Daoy (cell line): ENCODE measurements around the gene PTPRR. TPM values are rescaled to one million over a fixed set of nuclear protein-coding genes. Genes with fewer than 3 reads are reported as not detected.
A peak's percentile ranks its signal among the peaks of the same experiment; 100 is the strongest.

Source experiments
- DNase-seq: peaks from one replicate; pipeline ENCODE4 v3.0.0-alpha.2; 2015; ENCODE audit warnings: low read depth
- total RNA-seq: library from RNA; depleted of rRNA; stranded (reverse); fragments of >200 nt; shearing (Covaris generic); gene quantifications from 2 replicates; pipeline ENCODE4 v1.2.3, GENCODE V29; 2014; rRNA removed

Gene PTPRR, protein sequence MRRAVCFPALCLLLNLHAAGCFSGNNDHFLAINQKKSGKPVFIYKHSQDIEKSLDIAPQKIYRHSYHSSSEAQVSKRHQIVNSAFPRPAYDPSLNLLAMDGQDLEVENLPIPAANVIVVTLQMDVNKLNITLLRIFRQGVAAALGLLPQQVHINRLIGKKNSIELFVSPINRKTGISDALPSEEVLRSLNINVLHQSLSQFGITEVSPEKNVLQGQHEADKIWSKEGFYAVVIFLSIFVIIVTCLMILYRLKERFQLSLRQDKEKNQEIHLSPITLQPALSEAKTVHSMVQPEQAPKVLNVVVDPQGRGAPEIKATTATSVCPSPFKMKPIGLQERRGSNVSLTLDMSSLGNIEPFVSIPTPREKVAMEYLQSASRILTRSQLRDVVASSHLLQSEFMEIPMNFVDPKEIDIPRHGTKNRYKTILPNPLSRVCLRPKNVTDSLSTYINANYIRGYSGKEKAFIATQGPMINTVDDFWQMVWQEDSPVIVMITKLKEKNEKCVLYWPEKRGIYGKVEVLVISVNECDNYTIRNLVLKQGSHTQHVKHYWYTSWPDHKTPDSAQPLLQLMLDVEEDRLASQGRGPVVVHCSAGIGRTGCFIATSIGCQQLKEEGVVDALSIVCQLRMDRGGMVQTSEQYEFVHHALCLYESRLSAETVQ
- 3.5 and 6.8 TPM in 2 replicates for total RNA-seq

DNA sequence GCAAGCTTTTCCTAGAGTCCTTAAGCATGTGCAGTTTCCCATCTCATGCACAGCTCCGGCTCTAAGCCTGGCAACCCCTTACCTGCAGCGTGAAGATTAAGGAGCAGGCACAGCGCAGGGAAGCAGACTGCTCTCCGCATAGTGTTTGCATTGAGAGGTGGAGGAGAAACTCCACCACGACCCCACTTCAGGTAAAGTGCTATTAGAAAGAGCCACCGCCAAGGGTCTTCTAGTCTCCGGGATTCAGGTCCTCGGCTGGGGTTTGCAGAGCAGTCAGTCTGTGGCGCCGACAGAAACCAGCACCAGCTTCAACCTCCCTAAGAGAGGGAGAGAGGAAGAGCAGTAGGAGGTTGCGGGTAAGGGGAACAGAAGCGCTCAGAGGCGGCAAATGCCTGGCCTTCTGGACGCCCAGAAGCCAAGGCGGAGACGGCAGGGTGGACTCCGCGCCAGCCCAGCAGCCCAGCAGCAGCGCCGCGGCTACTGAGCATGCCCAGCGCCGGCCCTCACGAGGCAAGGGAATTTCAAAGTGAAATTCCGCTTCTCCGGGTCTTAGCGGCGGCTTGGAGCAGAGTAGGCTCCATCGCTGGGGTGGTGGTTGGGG, at the start of gene PTPRR:
Gene PTPRR (minus strand): TSS at position 488 of the 601 bp plus-strand sequence. CDS start 348 bp downstream, at position 140.
- peak; percentile 29 for DNase-seq

DNA sequence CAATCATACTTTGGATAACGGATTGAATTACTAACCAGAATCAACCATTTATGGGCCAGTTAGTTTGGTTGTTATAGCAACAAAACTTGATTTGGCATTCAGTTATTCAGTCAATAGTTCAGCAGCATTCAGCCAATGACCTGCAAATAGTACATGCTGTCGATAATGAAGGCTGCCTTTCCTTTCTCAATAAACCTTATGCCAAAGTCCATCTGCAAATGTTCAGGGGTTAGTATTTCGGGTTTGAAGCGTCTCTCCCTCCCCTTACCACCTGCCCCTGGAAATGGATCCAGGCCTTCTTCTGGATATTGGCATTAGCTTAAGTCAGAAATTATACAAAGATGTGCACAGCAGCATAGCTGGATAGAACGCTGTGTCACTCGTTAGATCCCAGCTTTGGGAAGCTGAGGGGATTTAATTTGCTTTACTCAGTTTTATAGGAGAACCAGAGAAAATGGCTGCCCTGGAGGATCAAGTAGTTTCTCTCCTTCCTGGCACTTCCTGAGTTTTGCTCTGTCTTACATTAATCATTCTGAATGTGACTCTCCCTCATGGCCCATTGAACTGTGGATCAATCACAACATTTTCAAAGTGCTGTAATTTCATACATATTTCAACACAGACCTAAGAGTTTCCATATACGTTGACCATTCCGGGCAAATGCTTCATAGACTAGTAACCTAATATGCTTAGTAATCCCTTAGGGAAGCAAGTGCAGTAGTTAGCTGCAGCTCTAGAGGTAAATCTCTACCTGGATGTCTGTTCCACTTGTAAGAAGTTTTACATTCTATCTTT, 46.7 kb upstream of the PTPRR start:
- DNase-seq, result no peak

DNA sequence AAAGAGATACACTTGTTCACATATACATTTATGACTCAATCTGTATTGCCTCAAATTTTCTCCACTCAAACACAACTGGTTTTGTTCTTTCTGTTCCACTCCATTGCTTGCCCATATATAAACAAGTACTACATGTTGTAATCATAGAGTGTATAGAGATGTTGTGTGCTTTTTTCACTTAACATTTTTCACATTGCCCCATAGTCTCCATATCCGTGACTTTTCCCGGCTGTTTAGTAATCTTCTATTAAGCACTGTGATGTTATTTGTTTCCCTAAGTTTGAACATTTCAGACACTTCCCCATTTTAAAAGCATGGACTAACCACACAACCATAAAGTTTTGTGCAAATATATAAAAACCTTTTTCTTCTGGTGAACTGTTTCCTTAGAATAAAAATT, 45.5 kb upstream of the PTPRR start:
- DNase-seq, result no peak

DNA sequence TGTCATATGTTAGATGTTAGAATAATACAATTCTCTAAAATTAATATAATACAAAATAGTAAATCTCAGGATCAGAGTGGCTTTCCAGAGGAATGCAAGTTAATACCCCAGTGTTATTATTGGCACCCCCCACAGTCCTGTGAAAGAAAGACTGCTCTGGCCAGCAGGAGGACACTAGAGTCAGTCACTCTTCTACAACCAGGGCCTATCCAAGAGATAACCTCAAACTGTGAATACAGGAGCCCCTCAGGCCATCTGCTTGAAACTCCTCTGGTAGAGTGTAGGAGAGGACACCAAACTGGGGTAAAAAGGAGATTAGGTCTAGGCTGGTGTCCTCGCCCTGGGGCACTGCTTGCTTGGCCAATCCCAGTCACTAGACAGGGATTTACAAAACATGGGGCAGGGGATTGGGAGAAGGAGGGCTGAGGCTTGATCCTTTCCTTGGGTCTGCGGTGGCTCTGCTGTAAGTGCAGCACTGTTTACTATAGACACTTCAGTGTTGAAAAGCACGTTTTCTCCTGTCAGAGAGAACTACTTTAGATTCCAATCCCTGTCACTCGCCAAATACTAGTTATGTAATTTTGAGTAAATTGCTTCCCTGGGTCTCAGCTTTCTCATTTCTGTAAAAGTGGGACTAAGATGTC, 44.5 kb upstream of the PTPRR start:
- DNase-seq, result no peak

DNA sequence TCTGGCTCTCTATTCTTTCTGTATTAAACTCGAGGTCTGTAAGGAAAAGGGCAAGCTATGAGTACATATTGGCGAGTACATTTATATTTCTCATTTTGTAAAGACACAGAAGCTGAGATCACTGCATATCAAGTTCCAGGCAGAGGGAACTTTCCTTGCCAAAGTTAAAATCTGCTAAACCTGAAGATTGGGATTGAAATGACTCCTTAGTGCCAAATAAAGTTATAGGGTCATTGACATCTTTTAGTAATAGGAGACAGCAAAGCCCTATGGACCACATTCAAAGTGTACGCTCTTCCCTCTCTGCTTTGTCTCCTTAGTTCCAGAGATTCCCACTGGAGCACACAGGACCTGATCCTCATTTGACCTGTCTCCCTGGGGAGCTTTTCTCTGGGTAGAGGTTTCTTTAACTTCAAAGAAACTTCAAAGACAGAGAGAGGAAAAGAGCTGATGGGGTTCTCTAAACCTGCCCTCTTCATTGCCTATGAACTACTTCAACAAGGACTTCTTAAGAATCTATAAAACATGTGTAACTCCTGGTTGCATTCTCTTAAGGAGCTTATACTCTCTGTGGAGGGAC, 42.6 kb upstream of the PTPRR start:
- DNase-seq, result no peak

DNA sequence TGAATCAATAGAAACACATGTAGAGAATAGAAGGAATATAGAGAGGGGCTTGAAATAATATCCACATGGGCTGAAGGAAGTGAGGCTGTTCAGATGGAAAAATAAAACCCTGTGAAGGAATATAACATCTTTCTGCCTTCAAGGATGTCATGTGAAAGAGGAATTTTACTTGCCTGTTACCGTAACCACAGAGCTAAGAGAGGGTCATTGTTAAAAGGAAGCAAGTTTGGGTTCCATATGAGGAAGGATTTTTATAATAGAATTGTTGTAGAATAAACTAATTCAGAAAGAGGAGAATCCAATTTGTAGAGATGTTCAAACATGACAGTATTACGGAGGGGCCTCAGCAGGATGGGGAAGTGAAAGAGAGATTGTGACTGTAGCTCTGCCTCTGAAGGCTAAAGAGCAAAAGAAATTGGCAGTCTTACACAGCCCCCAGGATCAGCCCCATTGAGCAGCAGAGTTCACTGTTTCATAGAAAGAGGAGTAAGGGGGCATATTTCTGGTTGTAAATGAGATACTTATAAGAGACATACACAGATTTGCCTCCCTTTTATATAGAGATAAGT, 41.8 kb upstream of the PTPRR start:
- DNase-seq, result no peak

DNA sequence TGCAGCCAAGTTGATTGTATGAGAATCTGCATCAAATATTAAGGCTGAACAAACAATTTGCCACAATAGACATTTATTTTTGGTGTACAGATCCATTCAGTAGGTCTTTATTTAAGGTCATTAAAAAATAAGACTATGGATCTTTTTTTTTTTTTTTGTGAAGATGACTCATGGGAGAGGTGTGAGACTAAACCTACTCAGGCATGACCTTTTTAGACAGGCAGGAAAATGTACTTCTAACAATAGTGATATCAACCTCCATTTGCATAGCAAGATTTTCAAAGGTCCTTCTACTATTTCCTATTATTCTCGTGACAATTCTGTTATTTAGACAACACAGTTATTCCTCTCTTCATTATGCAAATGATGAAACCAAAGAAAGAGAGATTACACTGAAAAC, 39.9 kb upstream of the PTPRR start:
- no peak for DNase-seq

DNA sequence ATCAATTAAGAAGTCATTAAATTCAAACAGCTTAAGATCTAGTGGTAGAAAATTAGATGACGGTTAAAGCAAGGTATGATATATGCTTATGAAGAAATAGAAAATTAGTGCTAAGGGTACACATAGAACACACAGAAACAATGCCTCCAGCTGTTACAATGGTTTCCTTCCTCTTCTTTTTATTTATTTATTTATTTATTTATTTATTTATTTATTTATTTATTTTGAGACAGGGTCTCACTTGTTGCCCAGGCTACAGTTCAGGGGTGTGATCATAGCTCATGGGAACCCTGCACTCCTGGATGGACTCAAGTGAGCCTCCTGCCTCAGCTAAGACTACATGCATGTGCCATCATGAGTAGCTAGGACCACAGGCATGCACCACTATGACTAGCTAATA, 34.9 kb upstream of the PTPRR start:
- DNase-seq, result no peak

DNA sequence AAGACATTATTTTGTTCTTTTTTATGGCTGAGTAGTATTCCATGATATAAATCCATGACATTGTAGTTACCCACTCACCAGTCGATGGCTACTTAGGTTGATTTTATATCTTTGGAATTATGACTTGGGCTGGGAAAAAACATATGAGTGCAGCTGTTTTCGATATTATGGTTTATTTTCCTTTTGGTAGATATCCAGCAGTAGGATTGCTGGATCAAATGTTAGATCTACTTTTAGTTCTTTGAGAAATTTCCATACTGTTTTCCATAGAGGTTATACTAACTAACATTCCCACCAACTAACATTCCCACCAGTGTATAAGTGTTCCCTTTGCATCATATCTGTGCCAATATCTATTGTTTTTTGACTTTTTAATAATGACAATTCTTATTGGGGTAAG, 29.9 kb upstream of the PTPRR start:
- no peak for DNase-seq

DNA sequence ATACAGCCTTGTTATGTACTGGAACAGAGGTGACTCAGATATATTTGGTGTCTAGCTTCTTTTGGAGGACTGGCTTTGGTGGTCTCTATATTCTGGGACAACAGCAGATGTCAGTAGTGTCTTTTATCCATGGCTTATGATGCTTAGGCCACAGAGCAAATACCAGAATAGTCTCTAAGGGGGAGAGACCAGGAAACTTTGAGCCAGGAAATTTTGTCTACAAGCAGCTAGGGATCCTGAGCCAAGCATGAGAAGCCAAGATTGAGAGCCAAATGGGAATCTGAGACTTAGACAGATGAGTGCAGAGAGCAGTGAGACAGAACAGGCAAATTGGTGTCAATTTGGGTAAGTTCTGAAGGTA, 28.4 kb upstream of the PTPRR start:
- no peak for DNase-seq

DNA sequence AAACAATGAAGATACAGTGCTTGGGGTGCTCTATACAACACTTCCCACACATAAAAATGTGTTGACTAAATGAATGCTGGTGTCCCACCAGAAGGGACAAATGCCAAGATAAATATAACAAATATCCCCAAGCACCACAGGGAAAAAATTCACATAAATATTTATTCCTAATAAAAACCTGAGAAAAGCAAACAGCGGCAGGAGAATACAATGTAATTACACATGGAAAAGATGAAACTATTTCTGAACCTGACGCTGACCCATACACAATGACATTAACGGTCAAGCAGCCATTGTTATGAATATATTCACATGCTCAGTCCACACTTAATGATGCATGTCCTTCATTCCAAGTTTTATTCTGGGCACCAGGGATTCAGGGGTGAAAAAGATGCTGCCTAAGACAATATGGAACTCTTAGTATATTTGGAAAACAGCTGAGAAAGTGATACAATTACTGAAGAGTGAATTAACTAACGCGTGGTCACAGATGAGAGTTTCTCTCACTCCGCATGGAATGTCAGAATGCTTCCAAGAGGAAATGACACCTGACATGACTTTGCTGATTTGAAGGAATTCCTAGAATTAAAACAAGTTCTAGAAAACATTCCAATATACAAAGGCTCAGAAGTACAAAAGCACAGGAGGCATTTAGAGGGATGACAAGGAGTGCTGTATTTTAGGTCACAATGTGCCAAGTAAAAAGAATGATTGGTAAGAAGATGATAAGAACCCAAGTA, 27.9 kb upstream of the PTPRR start:
- DNase-seq, result no peak

DNA sequence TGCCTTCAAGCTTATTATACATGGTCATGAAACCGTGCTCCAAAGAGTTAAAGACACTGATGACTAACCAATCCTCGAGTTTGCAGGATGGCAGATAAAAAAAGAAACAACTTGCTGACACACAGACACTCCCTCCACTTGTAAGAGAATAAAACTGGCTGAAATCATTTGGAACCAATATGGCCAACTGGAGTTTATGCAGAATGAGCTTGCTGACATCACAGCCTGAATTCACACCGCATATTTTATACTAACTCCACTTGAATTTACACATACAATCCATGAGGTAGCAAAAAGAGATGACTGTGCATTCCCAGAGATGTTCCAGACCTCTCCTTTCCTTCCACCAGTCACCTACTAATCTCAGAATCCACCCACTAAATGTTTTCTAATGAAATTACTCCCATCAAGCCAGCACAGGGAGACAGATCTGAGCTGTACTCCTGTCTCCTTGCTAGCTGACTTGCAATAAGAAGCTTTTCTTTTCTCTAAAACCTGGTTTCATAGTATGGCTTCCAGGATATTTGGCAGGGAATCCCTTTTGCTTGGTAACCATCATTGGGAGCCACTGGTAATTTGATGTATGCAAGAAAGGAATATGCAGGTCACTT, 15.8 kb upstream of the PTPRR start:
- DNase-seq, result no peak

DNA sequence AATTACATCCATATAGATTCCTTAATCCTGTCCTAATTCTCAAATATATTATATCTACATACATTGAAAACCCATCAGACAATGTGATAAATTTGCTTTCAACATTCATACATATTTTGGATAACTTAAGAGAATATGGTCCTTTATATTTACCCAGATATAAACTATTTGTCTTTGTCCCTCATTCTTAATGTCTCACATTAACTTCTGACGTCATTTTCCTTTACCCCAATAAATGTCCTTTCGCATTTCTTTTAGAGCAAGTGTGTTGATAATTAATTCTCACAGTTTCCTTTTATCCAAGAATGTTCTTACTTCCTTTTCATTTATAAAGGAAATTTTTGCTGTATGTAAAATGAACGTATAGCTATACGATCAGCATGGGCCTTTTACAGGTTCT, 12.6 kb upstream of the PTPRR start:
- no peak for DNase-seq

DNA sequence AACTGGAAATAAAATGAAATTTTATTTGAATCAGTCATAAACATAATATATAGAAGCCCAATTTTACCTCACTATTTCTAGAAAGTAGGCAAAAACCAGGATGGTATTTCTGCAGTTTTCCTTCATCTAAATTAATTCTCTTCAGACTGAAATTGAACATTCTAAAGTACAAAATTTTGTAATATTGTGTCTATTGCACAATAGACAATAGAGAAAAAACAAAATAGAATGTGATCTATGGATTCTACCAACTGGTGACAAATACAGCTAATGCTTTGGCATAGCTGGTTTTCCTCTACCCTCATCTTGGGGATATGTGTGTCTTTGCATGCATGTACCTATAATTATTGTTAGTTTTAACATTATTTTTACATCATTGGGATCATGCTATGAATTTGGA, 8.5 kb upstream of the PTPRR start:
- no peak for DNase-seq

DNA sequence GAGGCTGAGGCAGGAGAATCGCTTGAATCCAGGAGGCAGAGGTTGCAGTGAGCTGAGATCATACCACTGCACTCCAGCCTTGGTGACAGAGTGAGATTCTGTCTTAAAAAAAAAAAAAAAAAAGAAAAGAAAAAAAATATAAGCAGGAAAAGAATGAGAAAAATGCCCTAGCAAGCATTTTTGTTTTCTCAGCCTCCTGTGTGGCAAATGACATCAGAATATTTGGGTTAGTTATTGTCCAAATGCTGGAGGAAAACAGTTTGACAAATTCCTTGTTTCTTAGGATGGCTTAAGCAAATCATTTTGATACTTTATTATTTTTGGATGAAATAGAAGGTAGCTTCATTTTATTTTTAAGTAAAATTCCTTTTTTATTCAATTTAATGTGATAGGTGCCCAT, 7.5 kb upstream of the PTPRR start:
- no peak for DNase-seq

DNA sequence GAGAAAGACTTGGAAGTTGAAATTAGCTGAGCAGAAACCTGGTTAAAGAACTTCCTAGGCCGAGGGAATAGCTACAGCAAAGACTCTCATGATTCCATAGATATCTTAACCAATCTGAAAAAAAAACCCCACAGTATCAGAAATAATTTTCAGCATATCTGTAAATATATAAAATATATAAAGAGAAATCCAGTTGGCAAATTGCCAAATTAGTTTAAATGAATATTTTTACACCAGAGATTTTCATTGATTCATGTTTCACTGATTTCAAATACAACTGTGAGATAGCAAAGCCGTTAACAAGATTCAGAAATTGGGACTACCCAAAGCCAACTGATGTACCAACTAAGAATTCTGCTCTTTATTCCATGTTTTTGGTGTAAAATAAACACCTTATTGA, 6.8 kb upstream of the PTPRR start:
- no peak for DNase-seq

DNA sequence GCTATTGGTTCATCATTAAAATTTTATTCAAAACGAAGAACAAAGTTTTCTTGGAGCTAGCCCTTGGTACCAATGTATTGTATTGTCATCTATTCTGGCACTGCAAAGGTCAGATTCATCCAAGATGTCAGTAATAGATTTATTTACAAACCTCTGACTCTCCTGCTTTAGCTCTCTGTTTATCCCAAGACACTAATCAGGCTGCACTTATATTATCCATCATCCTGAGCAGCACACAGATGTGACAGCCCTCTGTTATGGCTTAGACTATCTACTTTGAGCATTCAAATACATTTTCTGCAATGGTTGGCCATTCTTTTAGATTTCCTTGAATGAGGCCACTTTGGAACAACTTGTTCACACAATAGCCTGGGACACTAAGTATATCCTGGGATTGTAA, 5.0 kb upstream of the PTPRR start:
- no peak for DNase-seq

DNA sequence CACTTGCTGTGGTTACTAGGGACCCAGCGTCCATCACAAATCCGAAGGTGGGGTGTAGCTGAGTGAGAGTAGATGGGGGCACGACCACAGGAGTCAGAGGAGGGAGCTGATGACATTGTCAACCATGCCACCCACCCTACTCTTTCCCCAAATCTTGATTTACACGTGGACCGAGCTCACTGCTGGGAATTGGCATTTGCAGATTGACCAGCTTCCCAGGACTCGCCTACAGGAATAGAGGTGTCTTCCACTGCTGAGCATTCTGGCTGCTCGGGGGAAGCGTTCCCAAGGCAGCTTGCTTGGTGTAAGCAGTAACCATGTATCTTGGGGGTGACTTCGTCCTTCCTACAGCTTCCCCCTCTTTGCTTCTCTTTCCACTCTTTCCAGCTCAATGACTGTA, 353 bp upstream of the PTPRR start:
- DNase-seq, result no peak

DNA sequence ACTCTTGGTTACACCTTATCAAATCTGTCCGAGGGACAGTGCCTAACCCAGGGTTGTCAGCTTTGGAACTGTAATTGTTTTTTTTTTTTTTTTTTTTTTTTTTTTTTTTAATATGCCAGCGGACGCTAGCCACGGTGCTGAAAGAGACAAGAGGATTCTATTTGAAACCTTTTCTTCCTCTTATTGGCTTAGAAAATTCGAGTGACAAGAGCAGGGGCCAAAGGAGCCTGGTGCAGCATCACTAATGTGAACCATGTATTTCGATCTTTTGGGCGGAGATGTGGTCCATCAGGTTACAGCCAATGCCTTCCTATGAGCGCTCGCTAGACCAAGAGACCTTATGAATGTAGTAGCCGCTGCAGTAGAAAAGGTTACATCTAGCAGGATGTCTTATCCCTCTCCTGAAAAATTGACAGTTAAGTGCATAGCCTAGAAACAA, 922 bp downstream of the PTPRR start:
- DNase-seq, result peak; percentile 25

DNA sequence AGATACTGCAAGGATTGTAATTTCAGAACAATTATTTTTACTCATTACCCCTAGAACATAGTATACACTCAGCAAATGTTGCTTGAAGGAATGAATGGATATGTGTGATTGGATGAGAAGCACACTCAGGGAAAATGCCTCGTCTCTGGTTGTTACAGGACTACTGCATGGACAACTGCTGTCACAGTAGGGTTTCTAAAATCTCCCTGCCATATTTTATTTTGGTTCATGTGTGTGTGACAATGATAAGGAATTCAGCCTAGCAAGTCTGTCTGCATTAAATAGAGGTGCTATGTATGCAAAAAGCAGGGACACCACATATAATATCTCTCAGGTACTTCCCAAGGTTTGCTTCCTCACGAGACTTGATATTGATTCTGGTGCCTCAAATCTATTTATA, 1.4 kb downstream of the PTPRR start:
- DNase-seq, result no peak
